H1 (cell line): Measurements from ENCODE around the gene TIE1. TPM values are rescaled to one million over a fixed set of nuclear protein-coding genes. Genes with fewer than 3 reads are reported as not detected.

Experiments used
- EP300 ChIP-seq, 2 experiments: IDR thresholded peaks; 1 replicate in 1 of 2; 2 replicates in 1 of 2; pipeline ENCODE4 v1.6.1; 2011 to 2012; ENCODE audit warnings: low read depth in 2 of 2, low read length in 2 of 2, mild to moderate bottlenecking in 2 of 2, borderline replicate concordance in 1 of 2, inconsistent platforms in 1 of 2, moderate library complexity in 1 of 2
- EZH2 ChIP-seq: fragments of 200-600 bp; sonication (generic); IDR thresholded peaks from 2 replicates; pipeline ENCODE4 v1.7.1; 2012; ENCODE audit warnings: low read depth, mild to moderate bottlenecking, moderate library complexity, low read length, inconsistent platforms; ENCODE audit not compliant: severe bottlenecking
- GABPA ChIP-seq: IDR thresholded peaks from 2 replicates; pipeline ENCODE4 v1.6.1; 2011; ENCODE audit warnings: mild to moderate bottlenecking, low read length, moderate library complexity, borderline replicate concordance; ENCODE audit not compliant: insufficient read depth
- HDAC6 ChIP-seq: IDR thresholded peaks from one replicate; pipeline ENCODE4 v1.7.1; 2012; ENCODE audit warnings: low read depth, mild to moderate bottlenecking, inconsistent platforms, low read length, moderate library complexity
- MAX ChIP-seq: IDR thresholded peaks from 2 replicates; pipeline ENCODE4 v1.6.1; 2012; ENCODE audit warnings: inconsistent platforms
- polyA plus RNA-seq, 7 experiments: library from polyadenylated mRNA; depleted of rRNA in 3 of 7; stranded (reverse) in 5 of 7; unstranded in 2 of 7; fragments of >200 nt in 5 of 7; fragments of 200-250 nt in 2 of 7; gene quantifications; 1 replicate in 5 of 7; 2 replicates in 1 of 7; 4 replicates in 1 of 7; pipeline versions ENCODE4 v1.2.1 to v1.2.3, GENCODE V29; 2011 to 2013; ENCODE audit warnings: missing spikeins in 2 of 7, mixed read lengths in 2 of 7
- total RNA-seq: library from RNA; stranded (reverse); fragmentation: NEBNext Ultra II Directional; extraction: Animal tissue kit (Norgen Biotek cat#: 25700); gene quantifications from 2 replicates; pipeline ENCODE4 v1.2.1, GENCODE V29; 2021

TIE1 gene
- total and polyA plus RNA-seq, 2 of the 8 experiments (the other 6 are each of a cell fraction or from before 2014, with no cell fraction given) = 0.74 to 2.2 TPM

DNA sequence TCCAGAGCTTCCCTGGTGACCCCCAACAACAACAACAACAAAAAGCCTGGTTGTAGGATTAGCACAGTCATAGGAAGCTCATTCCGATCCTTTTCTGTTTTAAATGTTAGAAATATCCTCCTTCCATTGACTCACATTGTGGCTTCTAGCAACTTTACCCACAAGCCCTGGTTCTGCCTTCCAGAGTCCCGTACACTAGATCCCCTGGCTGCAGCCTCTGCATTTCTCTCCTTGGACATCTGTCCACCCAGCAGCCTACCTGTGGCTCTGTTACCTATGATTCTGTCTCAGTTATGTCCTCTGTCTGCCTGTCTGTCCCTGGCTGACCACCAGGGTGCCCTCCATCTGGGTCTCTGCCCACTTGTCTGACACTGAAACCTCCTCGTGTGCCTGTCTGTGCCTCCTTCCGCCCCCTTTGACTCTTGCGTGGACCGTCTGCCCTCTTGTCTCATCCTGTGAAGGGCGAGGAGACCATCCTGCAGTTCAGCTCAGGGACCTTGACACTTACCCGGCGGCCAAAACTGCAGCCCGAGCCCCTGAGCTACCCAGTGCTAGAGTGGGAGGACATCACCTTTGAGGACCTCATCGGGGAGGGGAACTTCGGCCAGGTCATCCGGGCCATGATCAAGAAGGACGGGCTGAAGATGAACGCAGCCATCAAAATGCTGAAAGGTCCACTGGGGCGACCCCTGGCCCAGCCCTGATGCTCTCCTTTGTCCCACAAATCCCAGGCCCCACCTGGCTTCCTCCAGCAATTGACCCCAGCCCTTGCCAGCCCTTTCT is 16.1 kb downstream of the TIE1 start (continued):
- TF ChIP-seq GABPA (no peak), HDAC6 (no peak), EZH2 (no peak), EP300 (IDR thresholded peaks at IDR 0.05; ENCODE audit: borderline replicate concordance in 1 of 2, low read depth in 2 of 2, low read length in 2 of 2) (no peak), MAX (no peak)
